ENCODE results near the gene LUZP2. TPM values are rescaled to one million over a fixed set of nuclear protein-coding genes. Genes with fewer than 3 reads are reported as not detected.
A peak's percentile ranks its signal among the peaks of the same experiment; 100 is the strongest.

LUZP2 gene
- total and polyA plus RNA-seq, 4 donors, result 0.05 TPM; not detected in 3

- no peaks in the 10 kb centered on the region for H3K9me3 ChIP-seq (ENCODE audit: control insufficient read depth in 4 of 4, low read length in 3 of 4)
- DNase-seq (ENCODE audit: low spot score), result no peak
- TF ChIP-seq RAD21 (IDR thresholded peaks at IDR 0.05) (peak; percentile 61 to 63), SP1 (IDR thresholded peaks at IDR 0.05) (no peak), REST (IDR thresholded peaks at IDR 0.05) (no peak)
- no peaks in the 10 kb centered on the region for H3K4me1 ChIP-seq (ENCODE audit: control insufficient read depth in 4 of 4, insufficient read depth in 4 of 4, low read length in 3 of 4)
- H3K27ac ChIP-seq (ENCODE audit: low read depth in 1 of 2, low read length in 2 of 2), result no peak overlapping the region
- H3K9ac ChIP-seq (ENCODE audit: low read depth in 1 of 2, low read length in 2 of 2), result no peak overlapping the region
- H3K4me3 ChIP-seq (ENCODE audit: low read depth in 1 of 3, low read length in 3 of 3), result no peak overlapping the region
- H3K27me3 ChIP-seq (ENCODE audit: control insufficient read depth in 4 of 4, insufficient read depth in 4 of 4, low read length in 3 of 4), result no peaks in the 10 kb centered on the region
- no peaks in the 10 kb centered on the region for H3K36me3 ChIP-seq (ENCODE audit: control insufficient read depth in 4 of 4, insufficient read depth in 3 of 4, low read depth in 1 of 4, low read length in 3 of 4)
Observed at GRCh38 chr11:24781288-24781687, 284.4 kb downstream of the LUZP2 start.

GRCh38 chr11:24793479-24793878, 296.6 kb downstream of the LUZP2 start:
- TF ChIP-seq JUND (IDR thresholded peaks at IDR 0.05), result no peak
- no peak for TF ChIP-seq RXRA (IDR thresholded peaks at IDR 0.05)
- TF ChIP-seq NR2F2 (IDR thresholded peaks at IDR 0.05), result no peak
- no peak for TF ChIP-seq RAD21 (IDR thresholded peaks at IDR 0.05)
- TF ChIP-seq TAF1 (conservative IDR thresholded peaks at IDR 0.05), result no peak
- TF ChIP-seq ATF3 (IDR thresholded peaks at IDR 0.05), result no peak
- TF ChIP-seq FOXA1 (IDR thresholded peaks at IDR 0.05), result no peak
- no peak for TF ChIP-seq EGR1 (IDR thresholded peaks at IDR 0.05; ENCODE audit: low read depth in 2 of 2)
- no peak for TF ChIP-seq FOXA2 (IDR thresholded peaks at IDR 0.05)
- TF ChIP-seq REST (IDR thresholded peaks at IDR 0.05), result no peak
- no peak for TF ChIP-seq HNF4G (IDR thresholded peaks at IDR 0.05)
- TF ChIP-seq SP1 (IDR thresholded peaks at IDR 0.05), result no peak
- TF ChIP-seq GABPA (IDR thresholded peaks at IDR 0.05 in 1 of 2, conservative IDR thresholded peaks at IDR 0.05 in 1 of 2), result no peak
- no peak for TF ChIP-seq CTCF (IDR thresholded peaks at IDR 0.05; ENCODE audit: low read depth, low read length, missing input control)
- no peak for TF ChIP-seq MAX (IDR thresholded peaks at IDR 0.05)
- TF ChIP-seq ZBTB33 (IDR thresholded peaks at IDR 0.05), result no peak
- no peak for TF ChIP-seq YY1 (IDR thresholded peaks at IDR 0.05)
- WGBS, result 90% methylated on average over 2 of the region's 2 CpGs
- no peak for DNase-seq (ENCODE audit: low spot score)
- H3K36me3 ChIP-seq (ENCODE audit: control insufficient read depth in 4 of 4, insufficient read depth in 3 of 4, low read depth in 1 of 4, low read length in 3 of 4), result no peaks in the 10 kb centered on the region
- no peaks in the 10 kb centered on the region for H3K27me3 ChIP-seq (ENCODE audit: control insufficient read depth in 4 of 4, insufficient read depth in 4 of 4, low read length in 3 of 4)
- no peak overlapping the region for H3K27ac ChIP-seq (ENCODE audit: low read depth in 1 of 2, low read length in 2 of 2)
- H3K4me3 ChIP-seq (ENCODE audit: low read depth in 1 of 3, low read length in 3 of 3), result no peak overlapping the region
- peaks cover 0 to 4% (median 0%) of the 10 kb centered on the region in 4 donors for H3K4me1 ChIP-seq (ENCODE audit: control insufficient read depth in 4 of 4, insufficient read depth in 4 of 4, low read length in 3 of 4)
- no peaks in the 10 kb centered on the region for H3K9me3 ChIP-seq (ENCODE audit: control insufficient read depth in 4 of 4, low read length in 3 of 4)
- H3K9ac ChIP-seq (ENCODE audit: low read depth in 1 of 2, low read length in 2 of 2), result no peak overlapping the region

Measured in liver (tissue), 9 donors.